CD14-positive monocyte (primary cell): ENCODE data around the gene MAP10. TPM values are rescaled to one million over a fixed set of nuclear protein-coding genes. Genes with fewer than 3 reads are reported as not detected.

Source experiments
- DNase-seq, 3 donors: peaks; one replicate each; pipeline ENCODE4 v3.0.0-alpha.2; 2011 to 2022
- H2AFZ ChIP-seq: 2 replicates; pipeline ENCODE4 v1.6.0; 2012; ENCODE audit warnings: mild to moderate bottlenecking, low read depth, low read length, inconsistent platforms; ENCODE audit not compliant: insufficient read depth, poor library complexity, severe bottlenecking
- H3K27ac ChIP-seq, 2 donors: 1 replicate in 1 of 2; 2 replicates in 1 of 2; pipeline ENCODE4 v1.5.1; 2012 to 2013; ENCODE audit warnings: low read length in 2 of 2, control low read depth in 1 of 2, inconsistent platforms in 1 of 2, low read depth in 1 of 2, mild to moderate bottlenecking in 1 of 2
- H3K27me3 ChIP-seq, 2 donors: one replicate each; pipeline versions ENCODE4 v1.6.0 to v1.6.1; 2011 to 2013; ENCODE audit warnings: low read length in 2 of 2; ENCODE audit not compliant: control insufficient read depth in 2 of 2, insufficient read depth in 2 of 2
- H3K36me3 ChIP-seq, 2 donors: replicated peaks in 1 of 2; 1 replicate in 1 of 2; 2 replicates in 1 of 2; pipeline versions ENCODE4 v1.5.1 to v1.6.1; 2012 to 2013; ENCODE audit warnings: low read length in 2 of 2, control low read depth in 1 of 2, inconsistent platforms in 1 of 2, mild to moderate bottlenecking in 1 of 2; ENCODE audit not compliant: insufficient read depth in 2 of 2, control insufficient read depth in 1 of 2
- H3K4me1 ChIP-seq, 2 donors: 1 replicate in 1 of 2; 2 replicates in 1 of 2; pipeline versions ENCODE4 v1.5.1 to v1.6.1; 2012 to 2013; ENCODE audit warnings: low read length in 2 of 2, control low read depth in 1 of 2, inconsistent platforms in 1 of 2, mild to moderate bottlenecking in 1 of 2, moderate library complexity in 1 of 2; ENCODE audit not compliant: insufficient read depth in 2 of 2, control insufficient read depth in 1 of 2
- H3K4me2 ChIP-seq: replicated peaks from 2 replicates; pipeline ENCODE3; 2012; ENCODE audit warnings: low read length, moderate library complexity, mild to moderate bottlenecking; ENCODE audit not compliant: poor library complexity, severe bottlenecking; ENCODE audit errors: extremely low read depth
- H3K4me3 ChIP-seq, 3 experiments: fragments of 200-600 bp in 1 of 3; sonication (generic) in 1 of 3; replicated peaks in 1 of 3; 1 replicate in 2 of 3; 2 replicates in 1 of 3; pipeline ENCODE4 v1.5.1; 2011 to 2013; ENCODE audit warnings: low read length in 3 of 3, mild to moderate bottlenecking in 3 of 3, control low read depth in 2 of 3, low read depth in 2 of 3, inconsistent platforms in 1 of 3, moderate library complexity in 1 of 3
- H3K79me2 ChIP-seq: 2 replicates; pipeline ENCODE4 v1.6.0; 2012; ENCODE audit warnings: mild to moderate bottlenecking, control low read depth, inconsistent platforms, low read length, moderate library complexity; ENCODE audit not compliant: insufficient read depth
- H3K9ac ChIP-seq: 2 replicates; pipeline ENCODE4 v1.6.0; 2017; ENCODE audit warnings: low read length, mild to moderate bottlenecking; ENCODE audit not compliant: insufficient read depth, poor library complexity, severe bottlenecking
- H3K9me3 ChIP-seq, 2 donors: replicated peaks in 1 of 2; 1 replicate in 1 of 2; 2 replicates in 1 of 2; pipeline versions ENCODE4 v1.5.1 to v1.6.1; 2012 to 2013; ENCODE audit warnings: low read length in 2 of 2, control low read depth in 1 of 2; ENCODE audit not compliant: control insufficient read depth in 1 of 2, insufficient read depth in 1 of 2
- H4K20me1 ChIP-seq: 2 replicates; pipeline ENCODE4 v1.6.0; 2012; ENCODE audit warnings: mild to moderate bottlenecking, low read length, control low read depth, moderate library complexity; ENCODE audit not compliant: insufficient read depth
- H3K27ac Mint-ChIP-seq, 7 donors: one replicate each; pipeline ENCODE4 v1.8.0; 2020; ENCODE audit warnings: mild to moderate bottlenecking in 7 of 7, mixed read lengths in 7 of 7, moderate library complexity in 6 of 7, inconsistent platforms in 2 of 7
- H3K27me3 Mint-ChIP-seq, 3 donors: one replicate each; pipeline ENCODE4 v1.8.0; 2021 to 2022; ENCODE audit warnings: low read depth in 3 of 3, mild to moderate bottlenecking in 3 of 3, mixed read lengths in 3 of 3, moderate library complexity in 3 of 3, inconsistent platforms in 1 of 3
- H3K36me3 Mint-ChIP-seq, 2 donors: one replicate each; pipeline ENCODE4 v1.8.0; 2020; ENCODE audit warnings: mixed read lengths in 2 of 2, inconsistent platforms in 1 of 2, mild to moderate bottlenecking in 1 of 2
- H3K4me1 Mint-ChIP-seq: one replicate; pipeline ENCODE4 v1.8.0; 2020; ENCODE audit warnings: mild to moderate bottlenecking, mixed read lengths
- H3K4me3 Mint-ChIP-seq, 2 donors: one replicate each; pipeline ENCODE4 v1.8.0; 2020; ENCODE audit warnings: mild to moderate bottlenecking in 2 of 2, mixed read lengths in 2 of 2, moderate library complexity in 1 of 2
- H3K9me3 Mint-ChIP-seq, 7 donors: one replicate each; pipeline ENCODE4 v1.8.0; 2020 to 2022; ENCODE audit warnings: mixed read lengths in 7 of 7, mild to moderate bottlenecking in 6 of 7, moderate library complexity in 6 of 7, inconsistent platforms in 2 of 7
- CTCF ChIP-seq: fragments of 200-600 bp; IDR thresholded peaks from one replicate; pipeline ENCODE4 v1.8.0; 2022; ENCODE audit warnings: antibody characterized with exemption, mild to moderate bottlenecking
- WGBS: methylation state at CpG from one replicate; pipeline ENCODE4 v1.1.5; 2013; ENCODE audit warnings: missing lambda C conversion rate; ENCODE audit not compliant: insufficient coverage; 5-methylcytosine and 5-hydroxymethylcytosine counted together
- intact Hi-C, 2 donors: fragments of 100-400 bp; cut with micrococcal nuclease; formaldehyde crosslinking; loops; one replicate each; pipeline versions ENCODE4 v1.15.0 to v1.15.1; 2023
- polyA plus RNA-seq, 3 donors: library from polyadenylated mRNA; depleted of rRNA in 1 of 3; unstranded in 2 of 3; stranded (reverse) in 1 of 3; fragments of 300-500 nt in 2 of 3; fragments of >200 nt in 1 of 3; fragmentation: Illumina TruSeq in 2 of 3; gene quantifications; 1 replicate in 2 of 3; 2 replicates in 1 of 3; pipeline ENCODE4 v1.2.3, GENCODE V29; 2012 to 2021

The MAP10 gene
- polyA plus RNA-seq, 3 donors: 0.53 to 2.3 (median 1.1) TPM

- no peaks in the 10 kb centered on the region for H3K4me1 Mint-ChIP-seq
- peaks cover 0 to 3% (median under 1%) of the 10 kb centered on the region in 7 donors for H3K9me3 Mint-ChIP-seq
- no peaks in the 10 kb centered on the region for H3K4me1 ChIP-seq
- TF ChIP-seq CTCF: no peak
- no peaks in the 10 kb centered on the region for H4K20me1 ChIP-seq
- H3K9ac ChIP-seq: no peak overlapping the region
- H3K27me3 ChIP-seq: no peaks in the 10 kb centered on the region
- H3K27me3 Mint-ChIP-seq: no peaks in the 10 kb centered on the region
- H3K36me3 Mint-ChIP-seq: no peaks in the 10 kb centered on the region
- H3K9me3 ChIP-seq: peaks cover 0 to 3% of the 10 kb centered on the region in 2 donors
- no peak overlapping the region for H3K27ac ChIP-seq
- H3K4me2 ChIP-seq: no peak overlapping the region
- H3K79me2 ChIP-seq: no peaks in the 10 kb centered on the region
- WGBS: no CpG with 5 or more reads among the region's 2 CpGs
- H3K27ac Mint-ChIP-seq: no peak overlapping the region
- intact Hi-C loops: no loop called here
- H3K4me3 Mint-ChIP-seq: no peak overlapping the region
- H3K4me3 ChIP-seq: no peak overlapping the region
- no peak for DNase-seq
- H2AFZ ChIP-seq: no peak overlapping the region
- no peaks in the 10 kb centered on the region for H3K36me3 ChIP-seq
Observed at GRCh38 chr1:232822530-232822929, 17.3 kb downstream of the MAP10 start.

GRCh38 chr1:232826318-232826717 is 21.1 kb downstream of the MAP10 start:
- no CpG with 5 or more reads among the region's 1 CpG for WGBS
- no peak overlapping the region for H3K4me3 Mint-ChIP-seq
- Histone ChIP-seq H3K27ac (no peak overlapping the region), H3K4me1 (no peaks in the 10 kb centered on the region), H3K79me2 (no peaks in the 10 kb centered on the region), H3K36me3 (no peaks in the 10 kb centered on the region), H3K4me2 (no peak overlapping the region), H3K9me3 (peaks cover 0 to 3% of the 10 kb centered on the region in 2 donors), H3K27me3 (no peaks in the 10 kb centered on the region), H4K20me1 (no peaks in the 10 kb centered on the region), H3K9ac (no peak overlapping the region), H2AFZ (no peak overlapping the region), H3K4me3 (no peak overlapping the region)
- H3K4me1 Mint-ChIP-seq: no peaks in the 10 kb centered on the region
- peaks cover 2 to 16% (median 5%) of the 10 kb centered on the region in 7 donors for H3K9me3 Mint-ChIP-seq
- no peaks in the 10 kb centered on the region for H3K36me3 Mint-ChIP-seq
- H3K27ac Mint-ChIP-seq: no peak overlapping the region
- no peak for TF ChIP-seq CTCF
- DNase-seq: no peak
- H3K27me3 Mint-ChIP-seq: no peaks in the 10 kb centered on the region
- intact Hi-C loops: no loop called here
